SK-N-SH (cell line): ENCODE measurements around the gene ATP6V1C2. TPM values are rescaled to one million over a fixed set of nuclear protein-coding genes. Genes with fewer than 3 reads are reported as not detected.
A peak's percentile ranks its signal among the peaks of the same experiment; 100 is the strongest.

ENCODE experiments used
- CTCF ChIA-PET: fragments of 300-600, 350-600 bp; formaldehyde crosslinking; extraction: SDS; loops from one replicate; lab custom pipeline; 2021; lab: Yijun Ruan, JAX
- POLR2A ChIA-PET: fragments of 350-600 bp; sonication (Branson Sonifier 250); formaldehyde crosslinking; extraction: SDS; loops from one replicate; lab custom pipeline; 2020; ENCODE audit warnings: antibody characterized with exemption, inconsistent platforms; lab: Yijun Ruan, JAX
- DNase-seq: peaks from one replicate; pipeline ENCODE4 v3.0.0; 2012
- H2AFZ ChIP-seq: fragments of 200-600 bp; sonication (generic); 2 replicates; pipeline ENCODE4 v1.8.1; 2016; ENCODE audit warnings: antibody characterized with exemption, mild to moderate bottlenecking, low read depth
- H3F3A ChIP-seq: fragments of 200-600 bp; sonication (generic); replicated peaks from 2 replicates; pipeline ENCODE3; 2016; ENCODE audit warnings: antibody characterized with exemption, mild to moderate bottlenecking; ENCODE audit not compliant: insufficient read depth
- H3K27ac ChIP-seq, 2 experiments: fragments of 200-500 bp in 1 of 2; fragments of 200-600 bp in 1 of 2; sonication (Bioruptor generic) in 1 of 2; sonication (generic), shearing (Covaris generic) in 1 of 2; 2 replicates each; pipeline versions ENCODE4 v1.5.1 to v1.6.1; 2014 to 2016; ENCODE audit warnings: low read depth in 2 of 2, inconsistent platforms in 1 of 2, low read length in 1 of 2, mild to moderate bottlenecking in 1 of 2, mixed read lengths in 1 of 2
- H3K27me3 ChIP-seq: fragments of 200-600 bp; sonication (generic), shearing (Covaris generic); 2 replicates; pipeline ENCODE4 v1.6.1; 2016; ENCODE audit warnings: mixed run types; ENCODE audit not compliant: insufficient read depth
- H3K36me3 ChIP-seq, 2 experiments: fragments of 200-500 bp in 1 of 2; fragments of 200-600 bp in 1 of 2; sonication (Bioruptor generic) in 1 of 2; sonication (generic) in 1 of 2; replicated peaks in 1 of 2; 2 replicates each; pipeline versions ENCODE3 to v1.5.1; 2014 to 2016; ENCODE audit warnings: low read length in 1 of 2, mild to moderate bottlenecking in 1 of 2; ENCODE audit not compliant: insufficient read depth in 2 of 2, control insufficient read depth in 1 of 2
- H3K4me1 ChIP-seq, 2 experiments: fragments of 200-500 bp in 1 of 2; fragments of 200-600 bp in 1 of 2; sonication (Bioruptor generic) in 1 of 2; sonication (generic), shearing (Covaris generic) in 1 of 2; 2 replicates each; pipeline versions ENCODE4 v1.5.1 to v1.6.1; 2014 to 2016; ENCODE audit warnings: low read depth in 1 of 2, low read length in 1 of 2, mixed run types in 1 of 2; ENCODE audit not compliant: insufficient read depth in 2 of 2, control insufficient read depth in 1 of 2
- H3K4me2 ChIP-seq: fragments of 200-600 bp; sonication (generic), shearing (Covaris generic); 2 replicates; pipeline ENCODE4 v1.6.1; 2017; ENCODE audit warnings: mixed run types
- H3K4me3 ChIP-seq, 2 experiments: fragments of 200-500 bp in 1 of 2; fragments of 200-600 bp in 1 of 2; sonication (Bioruptor generic) in 1 of 2; sonication (generic), shearing (Covaris generic) in 1 of 2; 2 replicates each; pipeline versions ENCODE4 v1.5.1 to v1.8.1; 2014 to 2016; ENCODE audit warnings: low read depth in 2 of 2, inconsistent platforms in 1 of 2, low read length in 1 of 2, mild to moderate bottlenecking in 1 of 2, mixed read lengths in 1 of 2, moderate library complexity in 1 of 2
- H3K79me2 ChIP-seq: fragments of 200-600 bp; sonication (generic); 2 replicates; pipeline ENCODE4 v1.8.1; 2017; ENCODE audit warnings: mild to moderate bottlenecking; ENCODE audit not compliant: insufficient read depth
- H3K9ac ChIP-seq: fragments of 200-600 bp; sonication (generic); 2 replicates; pipeline ENCODE4 v1.6.1; 2017; ENCODE audit warnings: mixed run types
- H3K9me2 ChIP-seq: fragments of 200-600 bp; sonication (generic); 2 replicates; pipeline ENCODE4 v1.6.1; 2017; ENCODE audit warnings: mixed run types
- H3K9me3 ChIP-seq: fragments of 200-600 bp; sonication (generic); 2 replicates; pipeline ENCODE4 v1.6.1; 2017; ENCODE audit warnings: mixed run types, mild to moderate bottlenecking, moderate library complexity
- H4K20me1 ChIP-seq: fragments of 200-600 bp; sonication (generic); 2 replicates; pipeline ENCODE4 v1.6.1; 2017; ENCODE audit warnings: mild to moderate bottlenecking, mixed run types; ENCODE audit not compliant: insufficient read depth
- GATA2 ChIP-seq: sonication (generic); formaldehyde crosslinking; IDR thresholded peaks from 2 replicates; pipeline ENCODE4 v1.5.0; 2020; ENCODE audit warnings: mild to moderate bottlenecking, missing genetic modification reagents
- JUND ChIP-seq: IDR thresholded peaks from 2 replicates; pipeline ENCODE4 v1.4.0; 2012
- NFIC ChIP-seq: IDR thresholded peaks from 2 replicates; pipeline ENCODE4 v1.4.0; 2012; ENCODE audit warnings: borderline replicate concordance
- RAD21 ChIP-seq: IDR thresholded peaks from 2 replicates; pipeline ENCODE4 v1.6.1; 2012; ENCODE audit warnings: mild to moderate bottlenecking, low read length
- RCOR1 ChIP-seq: fragments of 150-350 bp; IDR thresholded peaks from 2 replicates; pipeline ENCODE4 v1.6.1; 2017; ENCODE audit warnings: antibody characterized with exemption, low read length
- RFX5 ChIP-seq: IDR thresholded peaks from 2 replicates; pipeline ENCODE4 v1.6.1; 2012; ENCODE audit warnings: mild to moderate bottlenecking, improper control_type of control experiment, low read length
- SIN3A ChIP-seq: IDR thresholded peaks from 2 replicates; pipeline ENCODE4 v1.6.1; 2012; ENCODE audit warnings: low read depth, mild to moderate bottlenecking, low read length, moderate library complexity, borderline replicate concordance
- SMC3 ChIP-seq: IDR thresholded peaks from 2 replicates; pipeline ENCODE4 v1.6.1; 2012; ENCODE audit warnings: low read depth, low read length, improper control_type of control experiment
- TAF1 ChIP-seq: IDR thresholded peaks from 2 replicates; pipeline ENCODE4 v1.6.1; 2012; ENCODE audit warnings: low read depth, mild to moderate bottlenecking, low read length, moderate library complexity, borderline replicate concordance
- TCF12 ChIP-seq: IDR thresholded peaks from 2 replicates; pipeline ENCODE4 v1.4.0; 2012
- TEAD4 ChIP-seq: IDR thresholded peaks from 2 replicates; pipeline ENCODE4 v1.4.0; 2012; ENCODE audit warnings: mild to moderate bottlenecking, borderline replicate concordance; ENCODE audit not compliant: insufficient read depth
- YY1 ChIP-seq: IDR thresholded peaks from 2 replicates; pipeline ENCODE4 v1.4.0; 2012; ENCODE audit warnings: low read depth, mild to moderate bottlenecking
- WGBS: methylation state at CpG from one replicate; pipeline ENCODE4 v1.1.6; 2017; ENCODE audit warnings: low lambda C conversion rate; 5-methylcytosine and 5-hydroxymethylcytosine counted together
- polyA plus RNA-seq, 3 experiments: library from polyadenylated mRNA; depleted of rRNA; stranded (reverse); fragments of >200 nt; gene quantifications; 2 replicates each; pipeline ENCODE4 v1.2.3, GENCODE V29; 2012
- TF ChIP-seq, protein P1 (sequence below): IDR thresholded peaks from 2 replicates; pipeline ENCODE4 v1.6.1; 2012; ENCODE audit warnings: mild to moderate bottlenecking, low read depth, low read length, moderate library complexity
- TF ChIP-seq, protein P2 (sequence below): IDR thresholded peaks from 2 replicates; pipeline ENCODE4; 2012
- TF ChIP-seq, protein P3 (sequence below): IDR thresholded peaks from 2 replicates; pipeline ENCODE4 v1.4.0; 2012; ENCODE audit warnings: low read depth, borderline replicate concordance
- TF ChIP-seq, protein P4 (sequence below): fragments of 150-350 bp; IDR thresholded peaks from 2 replicates; pipeline ENCODE4 v1.6.1; 2016; ENCODE audit warnings: mild to moderate bottlenecking, low read depth, low read length
- TF ChIP-seq, protein P5 (sequence below): IDR thresholded peaks from 2 replicates; pipeline ENCODE4 v1.4.0; 2012; ENCODE audit warnings: low read depth, borderline replicate concordance
- TF ChIP-seq, protein P6 (sequence below): fragments of 150-350 bp; IDR thresholded peaks from 2 replicates; pipeline ENCODE4 v1.6.1; 2017; ENCODE audit warnings: antibody characterized with exemption, low read length, low read depth, borderline replicate concordance

The ATP6V1C2 gene
- polyA plus RNA-seq, 1 of the 3 experiments (the other 2 are of a cell fraction) = 0.12 TPM

DNA sequence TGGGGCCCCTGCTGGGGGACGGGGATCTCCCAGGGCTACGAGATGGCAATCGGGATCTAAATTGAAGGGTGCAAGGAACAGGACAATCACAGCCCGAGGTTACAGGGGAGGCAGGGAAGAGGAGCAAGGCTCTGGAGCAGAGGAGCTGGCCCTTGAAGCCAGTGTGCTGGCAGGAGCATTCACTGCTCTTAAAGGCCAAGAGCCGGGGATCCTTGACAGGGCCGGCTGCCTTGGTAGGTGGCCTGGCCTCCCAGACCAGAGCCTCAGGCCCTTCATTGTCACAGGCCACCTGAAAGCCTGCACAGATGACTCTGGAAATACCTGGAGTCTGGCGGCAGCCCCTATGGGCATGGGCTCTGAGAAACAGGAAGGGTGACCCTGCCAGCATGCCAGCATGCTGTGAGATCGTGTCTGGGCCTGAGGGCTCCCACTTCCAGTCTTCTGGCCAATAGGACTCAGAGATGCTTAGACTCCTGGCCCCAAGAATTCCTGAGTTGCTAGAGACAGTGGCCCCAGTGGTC, 52.5 kb downstream of the ATP6V1C2 start (continued):
- TF ChIP-seq, protein P1, sequence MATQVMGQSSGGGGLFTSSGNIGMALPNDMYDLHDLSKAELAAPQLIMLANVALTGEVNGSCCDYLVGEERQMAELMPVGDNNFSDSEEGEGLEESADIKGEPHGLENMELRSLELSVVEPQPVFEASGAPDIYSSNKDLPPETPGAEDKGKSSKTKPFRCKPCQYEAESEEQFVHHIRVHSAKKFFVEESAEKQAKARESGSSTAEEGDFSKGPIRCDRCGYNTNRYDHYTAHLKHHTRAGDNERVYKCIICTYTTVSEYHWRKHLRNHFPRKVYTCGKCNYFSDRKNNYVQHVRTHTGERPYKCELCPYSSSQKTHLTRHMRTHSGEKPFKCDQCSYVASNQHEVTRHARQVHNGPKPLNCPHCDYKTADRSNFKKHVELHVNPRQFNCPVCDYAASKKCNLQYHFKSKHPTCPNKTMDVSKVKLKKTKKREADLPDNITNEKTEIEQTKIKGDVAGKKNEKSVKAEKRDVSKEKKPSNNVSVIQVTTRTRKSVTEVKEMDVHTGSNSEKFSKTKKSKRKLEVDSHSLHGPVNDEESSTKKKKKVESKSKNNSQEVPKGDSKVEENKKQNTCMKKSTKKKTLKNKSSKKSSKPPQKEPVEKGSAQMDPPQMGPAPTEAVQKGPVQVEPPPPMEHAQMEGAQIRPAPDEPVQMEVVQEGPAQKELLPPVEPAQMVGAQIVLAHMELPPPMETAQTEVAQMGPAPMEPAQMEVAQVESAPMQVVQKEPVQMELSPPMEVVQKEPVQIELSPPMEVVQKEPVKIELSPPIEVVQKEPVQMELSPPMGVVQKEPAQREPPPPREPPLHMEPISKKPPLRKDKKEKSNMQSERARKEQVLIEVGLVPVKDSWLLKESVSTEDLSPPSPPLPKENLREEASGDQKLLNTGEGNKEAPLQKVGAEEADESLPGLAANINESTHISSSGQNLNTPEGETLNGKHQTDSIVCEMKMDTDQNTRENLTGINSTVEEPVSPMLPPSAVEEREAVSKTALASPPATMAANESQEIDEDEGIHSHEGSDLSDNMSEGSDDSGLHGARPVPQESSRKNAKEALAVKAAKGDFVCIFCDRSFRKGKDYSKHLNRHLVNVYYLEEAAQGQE = no peak
- TF ChIP-seq TEAD4 (no peak), RAD21 (no peak), NFIC (no peak), JUND (no peak)
- TF ChIP-seq, protein P2, sequence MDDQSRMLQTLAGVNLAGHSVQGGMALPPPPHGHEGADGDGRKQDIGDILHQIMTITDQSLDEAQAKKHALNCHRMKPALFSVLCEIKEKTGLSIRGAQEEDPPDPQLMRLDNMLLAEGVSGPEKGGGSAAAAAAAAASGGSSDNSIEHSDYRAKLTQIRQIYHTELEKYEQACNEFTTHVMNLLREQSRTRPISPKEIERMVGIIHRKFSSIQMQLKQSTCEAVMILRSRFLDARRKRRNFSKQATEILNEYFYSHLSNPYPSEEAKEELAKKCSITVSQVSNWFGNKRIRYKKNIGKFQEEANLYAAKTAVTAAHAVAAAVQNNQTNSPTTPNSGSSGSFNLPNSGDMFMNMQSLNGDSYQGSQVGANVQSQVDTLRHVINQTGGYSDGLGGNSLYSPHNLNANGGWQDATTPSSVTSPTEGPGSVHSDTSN = no peak

DNA sequence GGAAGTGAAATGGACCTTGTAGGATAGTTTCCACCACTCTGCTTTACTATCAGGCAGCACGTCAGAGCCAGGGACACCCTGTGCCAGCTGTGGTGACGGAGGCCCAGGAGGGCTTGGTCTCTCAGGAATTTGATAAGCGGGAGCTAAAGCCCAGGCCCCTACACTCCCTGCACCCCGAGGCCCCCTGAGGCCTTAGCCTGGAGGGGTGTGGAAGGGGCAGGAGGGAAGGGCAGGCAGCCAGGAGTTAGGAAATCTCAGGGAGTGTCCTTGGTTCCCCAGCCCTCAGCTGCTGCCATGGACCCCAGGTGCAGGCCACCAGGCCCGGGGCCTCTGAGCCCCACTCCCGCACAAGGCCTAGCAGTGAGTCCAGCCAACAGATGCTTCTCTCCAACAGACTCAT, 53.0 kb downstream of the ATP6V1C2 start:
- CTCF ChIA-PET = interaction anchor here (1.0 to 1.4 kb wide), 3 partner anchors 25 to 370 kb away, joined by 3 to 4 read pairs (median 3); no protein-coding TSS in a partner anchor
- H3K9me3 ChIP-seq = no peaks in the 10 kb centered on the region
- H4K20me1 ChIP-seq = no peaks in the 10 kb centered on the region
- H3K9me2 ChIP-seq = no peaks in the 10 kb centered on the region
- H3K36me3 ChIP-seq = peaks cover 0 to 4% of the 10 kb centered on the region in 2 experiments
- H3K79me2 ChIP-seq = no peaks in the 10 kb centered on the region
- peaks cover 0 to 21% of the 10 kb centered on the region in 2 experiments; a peak in 1 of 4 replicates for H3K4me1 ChIP-seq
- no peak overlapping the region for H3K4me2 ChIP-seq
- TF ChIP-seq RFX5 (no peak), RCOR1 (no peak), TAF1 (no peak), TEAD4 (no peak), TCF12 (no peak), GATA2 (CRISPR knock-in tag) (no peak), SMC3 (no peak), SIN3A (no peak), YY1 (no peak)
- TF ChIP-seq, protein P3, sequence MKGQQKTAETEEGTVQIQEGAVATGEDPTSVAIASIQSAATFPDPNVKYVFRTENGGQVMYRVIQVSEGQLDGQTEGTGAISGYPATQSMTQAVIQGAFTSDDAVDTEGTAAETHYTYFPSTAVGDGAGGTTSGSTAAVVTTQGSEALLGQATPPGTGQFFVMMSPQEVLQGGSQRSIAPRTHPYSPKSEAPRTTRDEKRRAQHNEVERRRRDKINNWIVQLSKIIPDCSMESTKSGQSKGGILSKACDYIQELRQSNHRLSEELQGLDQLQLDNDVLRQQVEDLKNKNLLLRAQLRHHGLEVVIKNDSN = no peak
- TF ChIP-seq, protein P2 = no peak
- TF ChIP-seq, protein P4, sequence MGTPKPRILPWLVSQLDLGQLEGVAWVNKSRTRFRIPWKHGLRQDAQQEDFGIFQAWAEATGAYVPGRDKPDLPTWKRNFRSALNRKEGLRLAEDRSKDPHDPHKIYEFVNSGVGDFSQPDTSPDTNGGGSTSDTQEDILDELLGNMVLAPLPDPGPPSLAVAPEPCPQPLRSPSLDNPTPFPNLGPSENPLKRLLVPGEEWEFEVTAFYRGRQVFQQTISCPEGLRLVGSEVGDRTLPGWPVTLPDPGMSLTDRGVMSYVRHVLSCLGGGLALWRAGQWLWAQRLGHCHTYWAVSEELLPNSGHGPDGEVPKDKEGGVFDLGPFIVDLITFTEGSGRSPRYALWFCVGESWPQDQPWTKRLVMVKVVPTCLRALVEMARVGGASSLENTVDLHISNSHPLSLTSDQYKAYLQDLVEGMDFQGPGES = no peak
- TF ChIP-seq, protein P5, sequence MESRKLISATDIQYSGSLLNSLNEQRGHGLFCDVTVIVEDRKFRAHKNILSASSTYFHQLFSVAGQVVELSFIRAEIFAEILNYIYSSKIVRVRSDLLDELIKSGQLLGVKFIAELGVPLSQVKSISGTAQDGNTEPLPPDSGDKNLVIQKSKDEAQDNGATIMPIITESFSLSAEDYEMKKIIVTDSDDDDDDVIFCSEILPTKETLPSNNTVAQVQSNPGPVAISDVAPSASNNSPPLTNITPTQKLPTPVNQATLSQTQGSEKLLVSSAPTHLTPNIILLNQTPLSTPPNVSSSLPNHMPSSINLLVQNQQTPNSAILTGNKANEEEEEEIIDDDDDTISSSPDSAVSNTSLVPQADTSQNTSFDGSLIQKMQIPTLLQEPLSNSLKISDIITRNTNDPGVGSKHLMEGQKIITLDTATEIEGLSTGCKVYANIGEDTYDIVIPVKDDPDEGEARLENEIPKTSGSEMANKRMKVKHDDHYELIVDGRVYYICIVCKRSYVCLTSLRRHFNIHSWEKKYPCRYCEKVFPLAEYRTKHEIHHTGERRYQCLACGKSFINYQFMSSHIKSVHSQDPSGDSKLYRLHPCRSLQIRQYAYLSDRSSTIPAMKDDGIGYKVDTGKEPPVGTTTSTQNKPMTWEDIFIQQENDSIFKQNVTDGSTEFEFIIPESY = no peak
- TF ChIP-seq, protein P6, sequence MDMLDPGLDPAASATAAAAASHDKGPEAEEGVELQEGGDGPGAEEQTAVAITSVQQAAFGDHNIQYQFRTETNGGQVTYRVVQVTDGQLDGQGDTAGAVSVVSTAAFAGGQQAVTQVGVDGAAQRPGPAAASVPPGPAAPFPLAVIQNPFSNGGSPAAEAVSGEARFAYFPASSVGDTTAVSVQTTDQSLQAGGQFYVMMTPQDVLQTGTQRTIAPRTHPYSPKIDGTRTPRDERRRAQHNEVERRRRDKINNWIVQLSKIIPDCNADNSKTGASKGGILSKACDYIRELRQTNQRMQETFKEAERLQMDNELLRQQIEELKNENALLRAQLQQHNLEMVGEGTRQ = no peak
- 0 out of 2 replicates have a peak, but pooled peaks cover 5% of the 10 kb centered on the region for H3K27me3 ChIP-seq
- POLR2A ChIA-PET = interaction anchor here (1.1 kb wide), 1 partner anchor 38 kb away, joined by 3 read pairs; no protein-coding TSS in a partner anchor
- no peak overlapping the region for H2AFZ ChIP-seq
- peak; percentile 59 for DNase-seq
- H3K9ac ChIP-seq = no peak overlapping the region
- no peaks in the 10 kb centered on the region for H3F3A ChIP-seq
- no peak overlapping the region for H3K4me3 ChIP-seq
- 93% methylated on average over 5 of the region's 6 CpGs for WGBS
- H3K27ac ChIP-seq = peak overlapping the region in 1 of 2 experiments; percentile 66; a peak in 2 of 4 replicates
